Epidermal melanocyte (primary cell): ENCODE measurements around the gene ARSD.
"Not testable (repeated sequence)": the region's sequence is repeated elsewhere in the genome, so short reads cannot be mapped to it uniquely, and the experiment has no call there.

Source experiments
- DNase-seq: peaks from one replicate; pipeline ENCODE4 v3.0.0; 2011; ENCODE audit warnings: low spot score; ENCODE audit not compliant: insufficient read length

The ARSD gene

GRCh38 chrX:2928583-2929434 lies at the start of gene ARSD:
Gene ARSD, minus strand, starts transcription at chrX:2929339. Its CDS starts 64 bp downstream, at chrX:2929275.
- DNase-seq: peak; percentile 60

GRCh38 chrX:2978639-2979038 lies 49.5 kb upstream of the ARSD start:
- not testable (repeated sequence) for DNase-seq

- DNase-seq: no peak
These were observed 45.8 kb upstream of the ARSD start for GRCh38 chrX:2974961-2975360.

GRCh38 chrX:2972391-2972790 lies 43.3 kb upstream of the ARSD start:
- DNase-seq: no peak

GRCh38 chrX:2969021-2969420 lies 39.9 kb upstream of the ARSD start:
- DNase-seq: no peak

GRCh38 chrX:2967998-2968909 lies 39.1 kb upstream of the ARSD start:
- DNase-seq: peak; percentile 16

GRCh38 chrX:2967584-2967983 lies 38.4 kb upstream of the ARSD start:
- no peak for DNase-seq

- no peak for DNase-seq
These were observed 37.9 kb upstream of the ARSD start for GRCh38 chrX:2967012-2967411.

GRCh38 chrX:2965965-2966364 lies 36.8 kb upstream of the ARSD start:
- DNase-seq: no peak

- DNase-seq: not testable (repeated sequence)
These were observed 35.1 kb upstream of the ARSD start for GRCh38 chrX:2963992-2964794.

- DNase-seq: not testable (repeated sequence)
These were observed 34.3 kb upstream of the ARSD start for GRCh38 chrX:2963449-2963848.

GRCh38 chrX:2962381-2962780 lies 33.2 kb upstream of the ARSD start:
- DNase-seq: no peak

- no peak for DNase-seq
These were observed 31.8 kb upstream of the ARSD start for GRCh38 chrX:2960861-2961515.

GRCh38 chrX:2958199-2958598 lies 29.1 kb upstream of the ARSD start:
- no peak for DNase-seq

- DNase-seq: no peak
These were observed 26.7 kb upstream of the ARSD start for GRCh38 chrX:2955838-2956237.

GRCh38 chrX:2955281-2955680 lies 26.1 kb upstream of the ARSD start:
- DNase-seq: no peak

- DNase-seq: no peak
These were observed 25.4 kb upstream of the ARSD start for GRCh38 chrX:2954541-2954940.

- DNase-seq: not testable (repeated sequence)
These were observed 8.8 kb upstream of the ARSD start for GRCh38 chrX:2937942-2938341.

- no peak for DNase-seq
These were observed 5.9 kb upstream of the ARSD start for GRCh38 chrX:2934715-2935710.
